CD4-positive, alpha-beta T cell treated with Interleukin-4 for 1 hour (primary cell): ENCODE data around the gene CX3CL1.
"Not testable (repeated sequence)": the region's sequence is repeated elsewhere in the genome, so short reads cannot be mapped to it uniquely, and the experiment has no call there.

ENCODE experiments used
- DNase-seq, 2 donors: peaks; one replicate each; pipeline ENCODE4 v3.0.0-alpha.2; 2020 to 2022

The CX3CL1 gene

DNA sequence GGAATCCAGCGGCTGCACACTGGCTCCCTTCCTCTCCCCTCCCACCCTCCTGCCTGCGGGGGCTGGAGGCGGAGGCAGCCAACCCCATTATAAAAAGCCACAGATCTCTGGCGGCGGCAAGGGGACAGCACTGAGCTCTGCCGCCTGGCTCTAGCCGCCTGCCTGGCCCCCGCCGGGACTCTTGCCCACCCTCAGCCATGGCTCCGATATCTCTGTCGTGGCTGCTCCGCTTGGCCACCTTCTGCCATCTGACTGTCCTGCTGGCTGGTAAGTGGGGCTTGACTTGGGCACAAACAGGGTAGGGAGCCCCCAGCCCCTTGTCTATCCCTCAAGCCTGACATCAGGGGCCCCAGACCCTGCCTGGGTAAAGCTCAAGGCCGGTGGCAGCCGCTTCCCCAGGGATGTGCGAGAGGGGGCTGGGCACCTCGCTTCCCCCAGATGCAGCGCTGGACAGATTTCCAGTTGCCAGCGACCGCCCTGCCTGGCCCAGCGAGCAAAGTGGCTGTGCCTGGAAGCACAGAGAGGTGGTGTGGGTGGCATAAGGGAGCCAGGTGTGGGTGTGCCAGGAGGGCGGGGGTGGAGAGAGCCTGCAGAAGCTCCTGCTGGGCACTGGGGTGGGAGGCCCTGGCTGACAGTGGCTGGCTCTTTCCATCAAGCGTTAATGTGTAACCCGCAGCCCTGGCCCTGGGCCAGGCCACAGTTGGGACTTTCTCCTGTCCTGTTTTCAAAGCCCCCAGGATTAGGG lies at the start of gene CX3CL1:
Gene CX3CL1 (plus strand): TSS at position 119 of the 745 bp plus-strand sequence. CDS start 79 bp downstream, at position 198.
- no peak for DNase-seq

DNA sequence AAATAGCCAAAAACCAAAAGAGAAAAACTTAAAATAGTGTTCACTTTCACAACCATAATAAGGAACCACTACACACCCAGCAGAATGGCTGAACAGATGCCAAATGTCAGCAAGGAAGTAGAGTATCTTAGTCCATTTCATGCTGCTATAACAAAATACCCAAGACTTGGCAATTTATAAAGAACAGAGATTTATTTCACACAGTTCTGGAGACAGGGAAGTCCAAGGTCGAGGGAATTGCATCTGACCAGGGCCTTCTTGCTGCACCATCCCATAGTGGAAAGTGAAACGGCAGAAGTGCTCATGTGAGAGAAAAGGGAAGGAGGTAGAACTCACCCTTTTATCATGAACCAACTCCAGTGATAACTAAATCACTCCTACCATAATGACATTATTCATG lies 47.5 kb upstream of the CX3CL1 start:
- no peak for DNase-seq

DNA sequence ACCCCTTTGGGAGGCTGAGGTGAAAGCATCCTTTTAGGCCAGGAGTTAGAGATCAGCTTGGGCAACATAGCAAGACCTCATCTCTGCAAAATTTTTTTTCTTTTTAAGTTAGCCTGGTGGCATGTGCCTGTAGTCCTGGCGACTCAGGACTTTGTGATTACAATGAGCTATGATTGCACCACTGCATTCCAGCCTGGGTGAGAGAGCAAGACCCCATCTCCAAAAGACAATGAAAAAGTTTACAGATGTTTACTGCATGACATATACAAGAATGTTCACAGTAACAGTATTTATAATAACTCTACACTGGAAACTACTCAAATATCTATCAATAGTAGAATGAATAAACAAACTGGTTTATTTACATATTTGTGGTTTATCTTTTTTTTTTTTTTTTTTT lies 46.8 kb upstream of the CX3CL1 start:
- DNase-seq, result no peak

DNA sequence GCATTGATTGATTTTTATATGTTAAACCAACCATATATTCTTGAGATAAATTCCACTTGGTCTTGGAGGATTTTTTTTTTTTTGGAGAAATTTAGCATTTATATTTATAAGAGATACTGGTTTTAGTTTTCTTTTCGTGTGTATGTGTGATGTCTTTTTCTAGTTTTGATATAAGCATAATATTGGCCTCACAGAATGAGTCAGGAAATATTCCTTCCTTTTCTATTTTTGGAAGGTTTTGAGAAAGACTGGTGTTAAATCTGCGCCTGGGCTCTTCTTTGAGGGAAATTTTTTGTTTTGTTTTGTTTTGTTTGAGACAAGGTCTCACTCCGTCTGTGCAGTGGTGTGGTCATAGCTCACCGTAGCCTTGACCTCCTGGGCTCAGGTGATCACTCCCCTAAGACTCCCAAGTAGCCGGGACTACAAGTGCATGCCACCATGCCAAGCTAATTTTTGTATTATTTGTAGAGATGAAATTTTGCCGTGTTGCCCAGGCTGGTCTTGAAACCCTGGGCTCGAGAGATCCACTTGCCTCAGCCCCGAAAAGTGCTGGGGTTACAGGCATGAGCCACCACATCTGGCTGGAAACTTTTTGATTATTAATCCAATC lies 42.5 kb upstream of the CX3CL1 start:
- DNase-seq, result no peak

DNA sequence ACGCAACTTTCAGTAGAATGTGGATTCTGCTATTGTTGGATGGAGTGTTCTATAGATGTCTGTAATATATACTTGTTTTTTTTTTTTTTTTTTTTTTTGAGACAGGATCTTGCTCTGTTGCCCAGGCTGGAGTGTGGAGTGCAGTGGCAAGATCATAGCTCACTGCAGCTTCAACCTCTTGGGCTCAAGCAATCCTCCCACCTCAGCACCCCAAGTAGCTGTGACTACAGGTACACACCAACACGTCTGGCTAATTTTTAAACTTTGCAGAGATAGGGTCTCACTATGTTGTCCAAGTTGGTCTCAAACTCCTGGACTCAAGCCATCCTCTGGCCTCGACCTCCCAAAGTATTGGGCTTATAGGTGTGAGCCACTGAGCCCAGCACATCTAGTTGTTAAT lies 40.9 kb upstream of the CX3CL1 start:
- no peak for DNase-seq

DNA sequence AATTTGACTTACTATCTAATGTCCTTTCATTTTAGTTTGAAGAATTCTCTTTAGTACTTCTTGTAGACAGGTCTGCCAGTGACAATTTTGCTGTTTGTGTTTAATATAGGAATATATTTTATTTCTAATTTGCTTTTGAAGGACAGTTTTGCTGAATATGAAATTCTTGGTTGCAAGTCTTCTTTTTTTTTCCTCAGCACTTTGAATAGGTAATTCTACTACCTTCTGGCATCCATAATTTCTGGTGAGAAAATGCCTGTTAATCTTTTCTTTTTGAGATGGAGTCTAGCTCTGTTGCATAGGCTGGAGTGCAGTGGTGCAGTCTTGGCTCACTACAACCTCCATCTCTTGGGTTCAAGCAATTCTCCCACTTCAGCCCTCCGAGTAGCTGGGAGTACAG lies 38.9 kb upstream of the CX3CL1 start:
- no peak for DNase-seq

DNA sequence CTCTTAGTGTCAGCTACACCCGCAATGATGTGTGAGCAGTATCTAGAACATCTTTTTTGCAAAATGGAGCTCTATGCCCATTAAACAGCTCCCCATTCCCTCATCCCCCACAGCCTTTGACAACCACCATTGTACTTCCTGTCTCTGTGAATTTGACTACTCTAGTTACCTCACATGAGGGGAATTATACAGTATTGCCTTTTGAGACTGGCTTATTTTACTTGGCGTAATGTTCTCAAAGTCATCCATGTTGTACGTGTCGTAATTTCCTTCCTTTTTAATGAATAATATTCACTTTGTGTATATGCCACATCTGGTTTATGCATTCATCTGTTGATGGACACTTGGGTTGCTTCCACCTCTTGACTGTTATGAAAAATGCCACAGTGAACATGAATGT lies 36.9 kb upstream of the CX3CL1 start:
- no peak for DNase-seq

DNA sequence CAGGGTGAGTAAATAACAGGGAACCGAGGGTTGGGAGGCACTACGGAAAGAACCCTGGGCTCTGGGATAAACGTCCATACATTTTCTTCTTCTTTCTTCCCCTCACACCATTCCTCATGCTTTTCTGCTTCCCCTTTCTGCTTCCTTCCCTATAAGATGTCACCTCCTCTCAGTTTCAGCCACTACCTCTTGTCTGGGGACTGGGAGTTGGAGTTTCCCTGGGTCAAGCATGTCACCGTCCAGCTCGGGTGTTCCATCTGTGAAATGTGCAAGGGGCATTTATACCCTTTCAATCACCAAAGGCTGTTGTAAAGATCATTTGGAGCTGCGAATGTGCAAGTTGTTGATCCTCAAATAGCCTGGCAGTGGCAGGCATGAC lies 31.2 kb upstream of the CX3CL1 start:
- no peak for DNase-seq

DNA sequence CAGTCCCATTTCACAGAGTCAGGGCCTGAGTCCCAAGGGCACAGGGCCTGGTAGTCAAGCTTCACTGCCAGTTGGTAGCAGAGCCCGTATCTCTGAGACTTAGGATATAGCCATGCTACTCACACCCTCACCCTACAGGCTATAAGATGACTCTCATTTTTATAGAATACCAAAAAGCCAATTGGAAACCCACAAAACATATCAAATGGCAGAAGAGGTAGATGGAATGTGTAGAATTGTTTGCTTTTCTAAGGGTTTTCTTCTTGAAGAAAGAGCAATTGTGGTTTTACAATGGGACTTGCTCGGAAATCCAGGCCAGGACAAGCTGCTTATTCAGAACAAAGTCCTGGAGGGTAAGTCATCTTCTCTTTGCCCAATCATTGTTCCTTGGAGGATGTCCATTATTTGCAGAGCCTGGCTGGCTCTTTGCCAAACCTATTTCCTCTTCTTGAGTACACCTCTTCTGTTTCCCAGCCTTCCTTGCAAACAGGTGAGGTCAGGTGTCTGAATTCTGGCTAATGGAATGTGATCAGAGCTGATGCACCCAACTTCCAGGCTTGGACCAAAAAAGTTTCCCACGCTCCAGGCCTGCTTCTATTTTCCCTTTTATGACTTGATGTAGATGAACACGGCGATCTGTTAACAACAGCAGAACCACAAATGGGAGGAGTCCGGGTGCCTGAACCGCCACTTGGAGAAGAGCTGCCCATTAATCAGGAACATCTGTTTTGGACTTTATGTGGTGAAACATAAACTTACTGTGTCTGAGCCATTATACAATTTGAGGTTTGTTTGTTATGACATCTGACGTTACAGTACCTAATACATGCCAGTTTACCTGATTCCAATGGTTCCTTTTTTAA lies 30.6 kb upstream of the CX3CL1 start:
- no peak for DNase-seq

DNA sequence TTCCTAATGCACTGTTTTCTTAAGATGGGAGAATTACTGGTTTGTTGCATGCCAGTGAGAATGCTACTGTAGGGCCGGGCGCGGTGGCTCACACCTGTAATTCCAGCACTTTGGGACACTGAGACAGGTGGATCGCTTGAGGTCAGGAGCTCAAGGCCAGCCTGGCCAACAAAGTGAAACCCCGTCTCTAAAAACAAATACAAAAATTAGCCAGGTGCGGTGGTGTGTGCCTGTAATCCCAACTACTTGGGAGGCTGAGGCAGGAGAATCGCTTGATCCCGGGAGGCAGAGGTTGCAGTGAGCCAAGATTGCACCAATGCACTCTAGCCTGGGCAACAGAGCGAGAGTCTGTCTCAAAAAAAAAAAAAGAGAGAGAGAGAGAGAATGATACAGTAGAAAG lies 29.7 kb upstream of the CX3CL1 start:
- DNase-seq, result not testable (repeated sequence)

DNA sequence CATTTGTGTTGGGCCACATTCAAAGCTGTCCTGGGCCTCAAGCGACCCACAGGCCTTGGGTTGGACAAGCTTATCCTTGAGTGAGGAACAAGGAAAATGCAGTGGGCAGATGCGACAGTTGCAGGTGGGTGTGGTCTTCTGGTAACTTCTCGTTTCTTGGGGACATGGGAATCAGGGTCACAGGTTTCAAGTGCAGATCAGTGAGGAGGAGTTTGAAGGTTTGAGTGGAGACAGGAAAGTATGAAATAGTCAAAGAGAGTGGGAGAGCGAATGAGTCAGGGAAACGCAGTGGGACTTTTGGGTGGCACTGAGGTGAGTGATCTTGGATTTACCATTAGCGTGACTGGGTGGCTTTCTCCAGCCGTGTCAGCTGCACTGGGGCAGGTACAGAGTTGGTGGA lies 29.1 kb upstream of the CX3CL1 start:
- DNase-seq, result no peak

DNA sequence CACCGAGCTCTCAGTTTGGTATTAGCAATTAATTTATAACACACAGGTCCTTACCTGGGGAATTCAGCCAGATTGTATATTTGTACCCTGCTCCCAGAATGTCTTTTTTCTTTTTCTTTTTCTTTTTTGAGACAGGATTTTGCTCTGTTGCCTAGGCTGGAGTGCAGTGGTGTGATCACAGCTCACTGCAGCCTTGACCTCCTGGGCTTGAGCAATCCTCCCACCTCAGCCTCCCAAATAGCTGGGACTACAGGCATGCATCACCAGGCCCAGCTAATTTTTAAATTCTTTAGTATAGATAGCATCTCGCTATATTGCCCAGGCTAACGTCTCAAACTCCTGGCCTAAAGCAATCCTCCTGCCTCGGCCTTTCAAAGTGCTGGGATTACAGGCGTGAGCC lies 28.2 kb upstream of the CX3CL1 start:
- DNase-seq, result not testable (repeated sequence)

DNA sequence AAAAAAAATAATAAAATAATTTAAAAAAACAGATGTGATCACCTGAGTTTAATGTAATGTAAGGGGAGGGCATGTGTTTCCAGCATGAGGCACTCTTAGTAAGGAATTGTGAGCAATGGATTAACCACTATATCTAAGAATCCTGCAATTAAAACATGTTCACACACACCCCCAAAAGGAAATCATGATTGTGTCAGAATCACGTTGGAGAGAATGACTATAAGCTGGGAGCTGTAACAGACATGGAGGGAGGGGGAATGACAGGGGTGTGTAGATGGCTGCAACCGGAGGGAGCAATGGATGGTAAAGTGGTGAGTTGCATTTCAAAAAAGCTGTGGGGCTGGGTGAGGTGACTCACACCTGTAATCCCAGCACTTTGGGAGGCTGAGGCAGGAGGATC lies 27.3 kb upstream of the CX3CL1 start:
- DNase-seq, result no peak

DNA sequence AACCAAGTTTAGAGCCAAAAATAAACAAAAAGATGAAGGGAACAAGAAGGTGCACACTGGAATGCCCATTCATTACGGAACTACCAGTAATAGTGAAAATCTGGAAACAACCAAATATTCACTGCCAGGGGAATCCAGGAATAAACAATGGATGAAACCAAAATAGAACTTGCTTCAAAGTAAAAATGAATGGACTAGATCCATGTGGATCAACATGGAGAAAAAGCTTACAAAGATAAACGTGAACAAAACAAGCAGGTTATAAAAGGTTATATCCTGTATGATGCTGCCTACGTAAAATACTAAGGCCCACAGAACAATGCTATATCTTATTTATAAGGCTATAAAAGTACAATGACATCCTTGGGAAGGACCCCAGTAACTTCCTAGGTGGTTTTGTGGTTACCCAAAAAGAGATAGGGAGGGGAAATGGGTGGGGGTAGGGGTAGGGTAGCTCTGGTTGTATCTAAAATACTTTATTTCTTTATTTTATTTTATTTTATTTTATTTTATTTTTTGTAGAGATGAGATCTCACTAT lies 26.6 kb upstream of the CX3CL1 start:
- DNase-seq, result no peak

DNA sequence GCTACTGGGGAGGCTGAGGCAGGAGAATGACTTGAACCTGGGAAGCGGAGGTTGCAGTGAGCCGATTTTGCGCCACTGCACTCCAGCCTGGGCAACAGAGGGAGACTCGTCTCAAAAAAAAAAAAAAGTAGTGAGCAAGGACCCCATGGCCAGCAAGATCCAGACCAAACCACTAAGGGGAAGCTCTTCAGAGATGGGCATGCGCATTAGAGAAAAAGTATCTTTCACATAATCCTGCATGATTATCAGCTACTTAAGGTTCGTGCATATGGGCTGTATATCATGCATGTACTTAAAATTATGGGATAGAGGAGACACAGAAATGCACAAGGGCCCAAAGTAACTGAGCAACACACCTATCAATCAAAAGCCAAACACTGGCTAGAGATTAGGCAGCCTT lies 24.4 kb upstream of the CX3CL1 start:
- DNase-seq, result no peak

DNA sequence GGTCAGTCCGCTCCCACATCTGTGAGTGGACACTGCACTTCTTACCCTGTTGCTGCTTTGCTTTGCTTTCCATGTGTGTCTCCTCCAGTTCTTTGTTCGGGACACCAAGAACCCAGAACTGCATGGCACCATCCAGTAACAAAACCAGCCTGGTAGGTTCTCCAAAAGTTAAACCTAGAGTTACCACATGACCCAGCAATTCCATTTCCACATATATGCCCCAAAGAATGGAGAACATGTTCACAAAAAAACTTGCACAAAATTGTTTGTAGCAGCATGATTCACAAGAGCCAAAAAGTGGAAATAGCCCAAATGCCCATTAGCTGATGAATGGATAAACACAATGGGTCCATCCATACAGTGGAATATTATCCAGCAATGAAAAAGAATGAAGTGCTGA lies 24.0 kb upstream of the CX3CL1 start:
- no peak for DNase-seq

DNA sequence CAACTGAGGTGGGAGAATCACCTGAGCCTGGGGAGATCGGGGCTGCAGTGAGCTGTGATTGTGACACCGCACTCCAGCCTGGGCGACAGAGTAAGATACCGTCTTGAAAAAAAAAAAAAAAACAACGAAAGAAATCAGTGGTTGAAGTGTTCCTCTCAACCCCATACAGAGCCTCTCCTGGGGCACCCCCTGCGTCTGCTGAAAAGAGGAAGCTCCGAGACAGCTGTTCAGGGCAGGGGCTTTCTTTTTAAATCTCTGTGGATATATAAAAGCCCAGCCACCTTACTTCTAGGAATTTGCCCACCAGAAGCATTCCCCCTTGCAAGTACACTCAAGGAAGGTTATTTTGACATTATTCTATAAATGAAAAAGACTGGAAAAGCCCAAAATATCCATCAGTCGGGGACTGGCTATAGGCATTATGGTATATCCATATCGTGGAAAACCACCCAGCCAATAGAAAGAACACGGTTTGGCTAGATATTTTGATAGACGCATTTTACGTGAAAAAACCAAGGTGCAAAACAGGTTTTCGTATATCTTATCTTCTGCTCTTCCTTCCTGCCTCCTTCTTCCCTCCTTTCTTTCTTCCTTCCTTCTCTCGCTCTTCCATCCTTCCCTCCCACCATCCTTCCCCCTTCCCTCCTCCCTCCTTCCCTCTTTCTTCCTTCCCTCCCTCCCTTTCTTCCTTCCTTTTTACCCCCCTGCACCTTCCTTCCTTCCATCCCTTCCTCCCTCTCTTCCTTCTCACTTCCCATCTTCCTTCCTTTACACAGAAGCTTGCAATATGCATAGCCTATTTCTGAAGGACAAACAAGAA lies 22.9 kb upstream of the CX3CL1 start:
- peak; percentile 3 to 75 for DNase-seq

DNA sequence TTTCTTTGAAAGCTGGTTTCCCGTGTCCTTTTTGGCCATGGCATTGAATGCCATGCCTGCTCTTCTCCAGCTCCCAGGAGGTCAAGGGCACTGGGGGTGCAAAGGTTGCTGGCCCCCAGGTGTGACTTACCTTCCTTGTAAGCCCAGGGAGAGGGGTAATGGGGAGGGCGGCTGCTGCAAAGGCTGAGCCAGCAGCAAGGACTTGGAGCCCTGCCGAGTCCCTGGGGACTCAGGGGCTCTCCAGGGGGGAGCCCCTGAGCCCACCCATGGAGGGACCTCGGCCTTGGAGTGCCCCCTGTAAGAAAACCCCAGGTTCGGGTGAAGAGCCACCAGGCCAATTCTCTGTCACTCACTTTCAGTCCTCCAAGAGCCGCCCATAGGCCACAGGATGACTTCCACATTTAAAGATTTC lies 19.6 kb upstream of the CX3CL1 start:
- no peak for DNase-seq

DNA sequence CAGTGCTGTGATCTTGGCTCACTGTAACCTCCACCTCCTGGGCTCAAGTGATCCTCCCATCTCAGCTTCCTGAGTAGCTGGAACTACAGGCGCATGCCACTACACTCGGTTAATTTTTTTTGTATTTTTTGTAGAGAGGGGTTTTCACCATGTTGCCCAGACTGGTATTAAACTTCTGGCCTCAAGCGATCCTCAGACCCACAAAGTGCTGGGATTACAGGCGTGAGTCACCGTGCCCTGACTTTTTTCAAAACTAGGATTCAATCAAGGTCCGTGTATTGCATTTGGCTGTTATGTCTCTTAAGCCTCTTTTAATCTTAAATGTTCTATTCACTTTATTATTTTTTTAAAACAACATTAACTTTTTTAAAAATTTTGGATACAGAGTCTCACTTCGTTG lies 18.0 kb upstream of the CX3CL1 start:
- no peak for DNase-seq

DNA sequence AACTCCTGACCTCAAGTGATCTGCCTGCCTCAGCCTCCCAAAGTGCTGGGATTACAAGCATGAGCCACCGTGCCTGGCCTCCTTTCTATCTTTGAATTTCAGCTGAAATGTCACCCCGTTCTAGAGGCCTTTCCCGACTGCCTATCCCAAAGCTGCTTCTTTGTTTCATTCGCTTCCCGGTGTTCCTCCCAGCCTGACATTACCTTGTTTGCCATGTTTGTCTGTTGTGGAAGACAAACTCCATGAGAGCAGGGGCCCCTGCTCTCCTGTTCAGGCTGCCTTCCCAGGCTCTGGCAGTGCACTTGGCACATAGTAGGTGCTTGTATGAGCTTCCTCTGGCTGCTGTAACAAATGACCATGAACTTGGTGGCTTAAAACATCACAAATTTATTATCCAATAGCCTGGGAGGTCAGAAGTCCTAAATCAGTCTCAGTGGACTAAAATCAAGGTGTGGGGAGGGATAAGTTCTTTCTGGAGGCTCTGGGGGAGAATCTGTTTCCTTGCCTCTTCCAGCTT lies 16.3 kb upstream of the CX3CL1 start:
- DNase-seq, result no peak

DNA sequence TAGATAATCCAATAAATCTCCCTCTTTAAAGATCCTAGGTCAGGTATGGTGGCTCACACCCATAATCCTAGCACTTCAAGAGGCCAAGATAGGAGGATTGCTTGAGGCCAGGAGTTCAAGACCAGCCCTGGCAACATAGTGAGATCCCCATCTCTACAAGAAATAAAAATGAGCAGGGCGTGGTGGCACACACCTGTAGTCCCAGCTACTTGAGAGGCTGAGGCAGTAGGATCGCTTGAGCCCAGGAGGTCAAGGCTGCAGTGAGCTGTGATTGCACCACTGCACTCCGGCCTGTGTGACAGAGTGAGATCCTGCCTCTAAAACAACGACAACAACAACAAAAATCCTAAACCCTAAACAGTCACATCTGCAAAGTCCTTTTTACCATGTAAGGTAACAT lies 15.7 kb upstream of the CX3CL1 start:
- DNase-seq, result no peak

DNA sequence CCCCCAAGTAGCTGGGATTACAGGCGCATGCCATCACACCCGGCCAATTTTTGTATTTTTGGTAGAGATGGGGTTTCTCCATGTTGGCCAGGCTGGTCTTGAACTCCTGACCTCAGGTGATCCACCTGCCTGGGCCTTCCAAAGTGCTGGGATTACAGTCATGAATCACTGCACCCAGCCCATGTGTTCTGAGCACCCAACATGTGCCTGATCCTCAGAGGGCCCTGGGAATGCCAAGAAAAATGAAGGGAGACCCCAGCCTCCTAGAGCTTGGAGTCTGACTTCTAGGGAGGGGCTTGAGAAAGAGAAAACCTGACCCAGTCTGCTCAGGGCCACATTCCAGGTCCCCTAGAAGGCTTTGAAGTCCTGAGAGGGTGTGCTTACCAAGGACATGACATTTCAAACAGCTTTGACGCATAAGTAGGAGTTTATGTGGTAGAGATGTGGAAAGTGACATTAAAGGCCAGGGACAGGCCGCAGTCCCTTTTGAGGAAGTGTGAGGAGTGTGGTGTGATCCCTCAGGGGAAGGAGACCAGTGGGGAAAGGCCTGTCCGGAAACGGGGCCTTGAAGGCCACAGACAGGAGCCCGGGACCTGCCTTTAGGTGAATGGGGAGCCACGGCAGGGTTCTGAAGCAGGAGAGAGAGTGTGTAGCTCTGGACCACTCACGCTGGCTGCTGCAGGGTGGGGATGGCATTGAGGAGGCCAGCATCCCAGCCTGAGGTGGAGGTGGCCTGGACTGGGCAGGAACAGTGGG lies 14.8 kb upstream of the CX3CL1 start:
- peak in 1 of 2 donors; percentile 20 for DNase-seq
